ENCODE data around the gene OR10H2. TPM values are rescaled to one million over a fixed set of nuclear protein-coding genes. Genes with fewer than 3 reads are reported as not detected.
A peak's percentile ranks its signal among the peaks of the same experiment; 100 is the strongest.
"Not testable (repeated sequence)": the region's sequence is repeated elsewhere in the genome, so short reads cannot be mapped to it uniquely, and the experiment has no call there.

OR10H2 gene
- total RNA-seq: not detected
- not detected for total RNA-seq (2013)
- 0 reads per million in 29 experiments for total RNA-seq

- CTCF ChIA-PET: no interaction called here
- DNase-seq: no peak
- Histone ChIP-seq H3K27ac (ENCODE audit: low read length) (no peak within 1 kb of the TSS), H3K27me3 (replicated peaks in 1 of 2; ENCODE audit: control insufficient read depth in 2 of 2, extremely low read depth in 1 of 2, insufficient read depth in 2 of 2, low read length in 1 of 2) (peaks cover 0 to 33% of the 10 kb centered on the region in 2 experiments), H3K4me1 (ENCODE audit: control insufficient read depth in 1 of 2, extremely low read depth in 1 of 2, insufficient read depth in 2 of 2, low read length in 2 of 2) (no peaks in the 10 kb centered on the region), H3K9me3 (no peaks in the 10 kb centered on the region), H3K36me3 (ENCODE audit: control insufficient read depth in 2 of 2, extremely low read depth in 1 of 2, insufficient read depth in 1 of 2, low read length in 1 of 2) (no peaks in the 10 kb centered on the region), H3K4me3 (ENCODE audit: control insufficient read depth in 1 of 2, extremely low read depth in 1 of 2, low read length in 1 of 2) (no peak within 1 kb of the TSS)
- POLR2A ChIA-PET: no interaction called here
- Mint-ChIP-seq H3K4me1 (peaks cover 0 to 8% (median 6%) of the 10 kb centered on the region in 3 donors), H3K27ac (no peak within 1 kb of the TSS), H3K4me3 (no peak within 1 kb of the TSS), H3K9me3 (peaks cover 0 to 5% (median 0%) of the 10 kb centered on the region in 3 donors), H3K36me3 (no peaks in the 10 kb centered on the region), H3K27me3 (peaks cover 51 to 56% of the 10 kb centered on the region in 2 donors)
- no peak for ATAC-seq (replicated peaks in 1 of 4)
- WGBS (ENCODE audit: insufficient coverage): 62% methylated on average over 2 of the region's 5 CpGs
These were observed at the start of gene OR10H2 for GRCh38 chr19:15727724-15728123. OR10H2 (plus strand) TSS chr19:15728024; CDS start chr19:15728044, 20 bp downstream.

- no peaks in the 10 kb centered on the region for H3K9me3 ChIP-seq
- Mint-ChIP-seq H3K4me1 (peaks cover 0 to 16% (median 9%) of the 10 kb centered on the region in 3 donors), H3K36me3 (no peaks in the 10 kb centered on the region), H3K27me3 (peaks cover 26 to 27% of the 10 kb centered on the region in 2 donors), H3K27ac (no peak overlapping the region), H3K4me3 (no peak overlapping the region), H3K9me3 (no peaks in the 10 kb centered on the region)
- 43% methylated on average over 1 of the region's 4 CpGs for WGBS (ENCODE audit: insufficient coverage)
- peaks cover 0 to 15% of the 10 kb centered on the region in 2 experiments for H3K27me3 ChIP-seq (replicated peaks in 1 of 2; ENCODE audit: control insufficient read depth in 2 of 2, extremely low read depth in 1 of 2, insufficient read depth in 2 of 2, low read length in 1 of 2)
- no peak overlapping the region for H3K27ac ChIP-seq (ENCODE audit: low read length)
- ChIA-PET CTCF (no interaction called here), POLR2A (no interaction called here)
- no peaks in the 10 kb centered on the region for H3K36me3 ChIP-seq (ENCODE audit: control insufficient read depth in 2 of 2, extremely low read depth in 1 of 2, insufficient read depth in 1 of 2, low read length in 1 of 2)
- H3K4me1 ChIP-seq (ENCODE audit: control insufficient read depth in 1 of 2, extremely low read depth in 1 of 2, insufficient read depth in 2 of 2, low read length in 2 of 2): no peaks in the 10 kb centered on the region
- ATAC-seq (replicated peaks in 1 of 4) (no peak), DNase-seq (no peak)
- no peak overlapping the region for H3K4me3 ChIP-seq (ENCODE audit: control insufficient read depth in 1 of 2, extremely low read depth in 1 of 2, low read length in 1 of 2)
These were observed 48.7 kb upstream of the OR10H2 start for GRCh38 chr19:15679089-15679488.

GRCh38 chr19:15679865-15680264 is 48.0 kb upstream of the OR10H2 start:
- H3K4me1 Mint-ChIP-seq; H3K4me1 ChIP-seq (ENCODE audit: control insufficient read depth in 1 of 2, extremely low read depth in 1 of 2, insufficient read depth in 2 of 2, low read length in 2 of 2); H3K27ac Mint-ChIP-seq; POLR2A ChIA-PET; CTCF ChIA-PET; ATAC-seq (replicated peaks in 1 of 4); H3K27ac ChIP-seq (ENCODE audit: low read length); H3K36me3 Mint-ChIP-seq; H3K9me3 Mint-ChIP-seq; H3K4me3 ChIP-seq (ENCODE audit: control insufficient read depth in 1 of 2, extremely low read depth in 1 of 2, low read length in 1 of 2); H3K4me3 Mint-ChIP-seq; H3K9me3 ChIP-seq; DNase-seq; H3K36me3 ChIP-seq (ENCODE audit: control insufficient read depth in 2 of 2, extremely low read depth in 1 of 2, insufficient read depth in 1 of 2, low read length in 1 of 2): not testable (repeated sequence)
- peaks cover 0 to 18% of the 10 kb centered on the region in 2 experiments for H3K27me3 ChIP-seq (replicated peaks in 1 of 2; ENCODE audit: control insufficient read depth in 2 of 2, extremely low read depth in 1 of 2, insufficient read depth in 2 of 2, low read length in 1 of 2)
- peaks cover 31% of the 10 kb centered on the region in 2 donors for H3K27me3 Mint-ChIP-seq
- WGBS (ENCODE audit: insufficient coverage): 33% methylated on average over 2 of the region's 4 CpGs

DNA sequence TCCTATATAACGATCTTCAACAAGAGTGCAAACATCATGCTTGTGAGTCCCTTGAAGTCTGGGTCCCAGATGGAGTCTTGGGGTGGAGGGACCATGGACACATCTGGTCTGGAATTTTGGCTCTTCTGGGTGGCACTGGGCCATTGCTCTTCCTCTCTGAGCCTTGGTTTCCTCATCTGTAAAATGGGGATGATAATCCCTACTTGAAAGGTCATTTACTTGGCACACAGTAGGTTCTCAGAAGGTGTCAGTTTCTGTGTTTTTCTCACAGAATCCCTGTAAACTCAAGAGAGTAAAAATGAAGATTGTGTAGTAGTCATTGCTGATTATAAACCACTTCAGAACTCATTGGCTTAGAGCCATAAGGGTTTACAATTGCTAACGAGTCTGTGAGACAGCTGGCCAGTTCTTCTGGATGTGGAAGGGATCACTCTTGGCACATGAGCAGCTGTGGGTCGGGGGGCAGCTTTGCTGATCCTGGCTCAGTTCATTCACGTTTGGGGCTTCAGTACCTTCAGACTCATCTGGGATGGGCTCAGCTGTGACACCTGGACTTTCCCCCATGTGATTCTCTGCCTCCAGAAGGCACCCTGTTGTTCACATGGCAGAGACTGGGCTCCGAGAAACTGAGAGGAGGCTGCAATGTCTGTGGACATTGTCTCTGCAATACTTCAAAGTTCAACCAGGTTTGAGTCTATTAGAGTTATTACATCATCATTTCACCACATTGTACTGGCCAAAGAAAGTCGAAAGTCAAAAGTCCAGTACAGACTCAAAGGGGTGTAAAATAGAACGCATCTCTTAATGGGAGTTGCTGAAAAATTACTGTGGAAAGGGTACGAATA is 47.1 kb upstream of the OR10H2 start:
- H3K9me3 Mint-ChIP-seq: no peaks in the 10 kb centered on the region
- POLR2A ChIA-PET: interaction anchor here in 1 of 2 donors (0.7 kb wide), 1 partner anchor 39 kb away, joined by 3 read pairs; no protein-coding TSS in a partner anchor
- 54% methylated on average over 3 of the region's 8 CpGs for WGBS (ENCODE audit: insufficient coverage)

GRCh38 chr19:15683411-15683810 is 44.4 kb upstream of the OR10H2 start:
- Histone ChIP-seq H3K36me3 (ENCODE audit: control insufficient read depth in 2 of 2, extremely low read depth in 1 of 2, insufficient read depth in 1 of 2, low read length in 1 of 2) (no peaks in the 10 kb centered on the region), H3K27ac (ENCODE audit: low read length) (no peak overlapping the region), H3K27me3 (replicated peaks in 1 of 2; ENCODE audit: control insufficient read depth in 2 of 2, extremely low read depth in 1 of 2, insufficient read depth in 2 of 2, low read length in 1 of 2) (peaks cover 0 to 27% of the 10 kb centered on the region in 2 experiments), H3K9me3 (no peaks in the 10 kb centered on the region), H3K4me1 (ENCODE audit: control insufficient read depth in 1 of 2, extremely low read depth in 1 of 2, insufficient read depth in 2 of 2, low read length in 2 of 2) (no peaks in the 10 kb centered on the region), H3K4me3 (ENCODE audit: control insufficient read depth in 1 of 2, extremely low read depth in 1 of 2, low read length in 1 of 2) (no peak overlapping the region)
- H3K27me3 Mint-ChIP-seq: peaks cover 47 to 56% of the 10 kb centered on the region in 2 donors
- peaks cover 0 to 5% (median 4%) of the 10 kb centered on the region in 3 donors for H3K9me3 Mint-ChIP-seq
- H3K36me3 Mint-ChIP-seq: no peaks in the 10 kb centered on the region
- ChIA-PET POLR2A (no interaction called here), CTCF (no interaction called here)
- no peak overlapping the region for H3K4me3 Mint-ChIP-seq
- DNase-seq (no peak), ATAC-seq (replicated peaks in 1 of 4) (no peak)
- no peak overlapping the region for H3K27ac Mint-ChIP-seq
- H3K4me1 Mint-ChIP-seq: no peaks in the 10 kb centered on the region
- 100% methylated on average over 3 of the region's 10 CpGs for WGBS (ENCODE audit: insufficient coverage)

More for the DNA sequence above, 47.1 kb upstream of the OR10H2 start:
- CTCF ChIA-PET: interaction anchor here in 1 of 2 donors (0.6 kb wide), 1 partner anchor 402 kb away, joined by 5 read pairs; no protein-coding TSS in a partner anchor
- no peak overlapping the region for H3K27ac ChIP-seq (ENCODE audit: low read length)
- Mint-ChIP-seq H3K27me3 (peaks cover 35% of the 10 kb centered on the region in 2 donors), H3K36me3 (no peaks in the 10 kb centered on the region), H3K27ac (no peak overlapping the region), H3K4me1 (peaks cover 0 to under 1% (median under 1%) of the 10 kb centered on the region in 3 donors), H3K4me3 (no peak overlapping the region)
- ATAC-seq (replicated peaks in 1 of 4) (no peak), DNase-seq (no peak)
- no peak overlapping the region for H3K4me3 ChIP-seq (ENCODE audit: control insufficient read depth in 1 of 2, extremely low read depth in 1 of 2, low read length in 1 of 2)
- no peaks in the 10 kb centered on the region for H3K36me3 ChIP-seq (ENCODE audit: control insufficient read depth in 2 of 2, extremely low read depth in 1 of 2, insufficient read depth in 1 of 2, low read length in 1 of 2)
- no peaks in the 10 kb centered on the region for H3K9me3 ChIP-seq
- no peaks in the 10 kb centered on the region for H3K4me1 ChIP-seq (ENCODE audit: control insufficient read depth in 1 of 2, extremely low read depth in 1 of 2, insufficient read depth in 2 of 2, low read length in 2 of 2)
- peaks cover 0 to 19% of the 10 kb centered on the region in 2 experiments for H3K27me3 ChIP-seq (replicated peaks in 1 of 2; ENCODE audit: control insufficient read depth in 2 of 2, extremely low read depth in 1 of 2, insufficient read depth in 2 of 2, low read length in 1 of 2)

GRCh38 chr19:15684828-15685227 is 43.0 kb upstream of the OR10H2 start:
- Histone ChIP-seq H3K27ac (ENCODE audit: low read length) (no peak overlapping the region), H3K36me3 (ENCODE audit: control insufficient read depth in 2 of 2, extremely low read depth in 1 of 2, insufficient read depth in 1 of 2, low read length in 1 of 2) (no peaks in the 10 kb centered on the region), H3K4me1 (ENCODE audit: control insufficient read depth in 1 of 2, extremely low read depth in 1 of 2, insufficient read depth in 2 of 2, low read length in 2 of 2) (no peaks in the 10 kb centered on the region), H3K27me3 (replicated peaks in 1 of 2; ENCODE audit: control insufficient read depth in 2 of 2, extremely low read depth in 1 of 2, insufficient read depth in 2 of 2, low read length in 1 of 2) (peaks cover 0 to 27% of the 10 kb centered on the region in 2 experiments), H3K4me3 (ENCODE audit: control insufficient read depth in 1 of 2, extremely low read depth in 1 of 2, low read length in 1 of 2) (no peak overlapping the region), H3K9me3 (no peaks in the 10 kb centered on the region)
- 25% methylated on average over 8 of the region's 9 CpGs for WGBS (ENCODE audit: insufficient coverage)
- Mint-ChIP-seq H3K4me1 (no peaks in the 10 kb centered on the region), H3K36me3 (no peaks in the 10 kb centered on the region), H3K9me3 (peaks cover 0 to 12% (median 6%) of the 10 kb centered on the region in 3 donors), H3K4me3 (no peak overlapping the region), H3K27ac (no peak overlapping the region), H3K27me3 (peaks cover 42 to 58% of the 10 kb centered on the region in 2 donors)
- DNase-seq (peak in 2 of 35 experiments; percentile 7 to 12), ATAC-seq (replicated peaks in 1 of 4) (no peak)
- ChIA-PET POLR2A (no interaction called here), CTCF (no interaction called here)
